ENCODE measurements around the gene ING3.

GRCh38 chr7:121020989-121021969, 70.7 kb downstream of the ING3 start:
- TF ChIP-seq CTCF (IDR thresholded peaks at IDR 0.05) (no peak), POLR2A (IDR thresholded peaks at IDR 0.05) (no peak)

All from heart left ventricle (tissue), 13 donors.